Activated CD4-positive, alpha-beta T cell treated with anti-CD3 and anti-CD28 coated beads for 24 hours (primary cell): ENCODE data around the gene DIP2B.
"Not testable (repeated sequence)": the region's sequence is repeated elsewhere in the genome, so short reads cannot be mapped to it uniquely, and the experiment has no call there.

Source experiments
- DNase-seq, 2 donors: peaks; one replicate each; pipeline ENCODE4 v3.0.0-alpha.2; 2020; ENCODE audit warnings: low read depth in 2 of 2

Gene DIP2B

DNA sequence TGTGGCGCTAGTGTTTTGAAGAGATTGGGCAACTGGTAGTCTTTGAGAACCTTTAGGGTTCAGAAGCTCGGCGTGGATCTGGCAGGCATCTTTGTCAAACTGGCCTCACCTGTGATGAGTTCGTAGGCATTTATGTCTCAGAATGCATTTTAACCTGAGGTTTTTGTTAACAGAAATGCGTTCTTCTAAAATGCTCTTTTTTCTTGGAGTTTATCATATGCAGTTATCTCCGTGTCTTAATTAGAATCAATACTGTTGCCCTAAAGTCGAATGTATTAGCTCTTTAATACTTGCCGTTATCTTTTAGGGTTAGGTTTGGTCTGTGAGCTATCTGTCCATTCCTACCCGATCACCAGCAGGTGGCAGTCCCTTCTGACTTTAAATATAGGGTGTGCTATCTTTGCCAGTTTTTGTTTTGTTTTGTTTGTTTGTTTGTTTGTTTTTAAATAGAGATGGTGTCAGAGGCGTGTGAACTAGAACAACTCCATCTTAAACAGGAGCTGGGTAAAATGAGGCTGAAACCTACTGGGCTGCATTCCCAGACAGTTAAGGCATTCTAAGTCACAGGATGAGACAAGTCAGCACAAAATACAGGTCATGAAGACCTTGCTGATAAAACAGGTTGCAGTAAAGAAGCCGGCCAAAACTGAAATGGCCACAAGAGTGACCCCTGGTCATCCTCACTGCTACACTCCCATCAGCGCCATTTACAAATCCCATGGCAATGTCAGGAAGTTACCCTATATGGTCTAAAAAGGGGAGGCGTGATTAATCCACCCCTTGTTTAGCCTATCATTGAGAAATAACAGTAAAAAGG lies 260.5 kb downstream of the DIP2B start:
- peak in 1 of 2 donors; percentile 13 for DNase-seq

DNA sequence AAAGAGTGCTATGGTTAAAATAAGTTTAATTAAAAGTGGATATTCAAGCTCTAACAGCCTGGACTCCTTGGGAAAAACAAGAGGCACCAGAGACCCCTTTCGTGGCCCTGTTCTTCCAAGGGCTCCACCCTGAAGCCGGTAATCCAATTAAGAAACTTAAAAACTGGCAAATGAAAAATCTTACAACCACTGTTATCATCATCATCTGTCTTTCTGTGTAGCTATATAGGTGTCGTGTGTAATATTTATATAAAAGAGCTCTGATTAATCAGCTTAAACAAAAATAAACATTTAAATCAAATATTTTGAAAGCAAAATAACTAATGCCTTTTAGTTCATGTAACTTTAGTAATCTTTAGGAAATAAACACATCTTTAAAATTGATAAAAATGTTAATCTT lies 263.6 kb downstream of the DIP2B start:
- no peak for DNase-seq

DNA sequence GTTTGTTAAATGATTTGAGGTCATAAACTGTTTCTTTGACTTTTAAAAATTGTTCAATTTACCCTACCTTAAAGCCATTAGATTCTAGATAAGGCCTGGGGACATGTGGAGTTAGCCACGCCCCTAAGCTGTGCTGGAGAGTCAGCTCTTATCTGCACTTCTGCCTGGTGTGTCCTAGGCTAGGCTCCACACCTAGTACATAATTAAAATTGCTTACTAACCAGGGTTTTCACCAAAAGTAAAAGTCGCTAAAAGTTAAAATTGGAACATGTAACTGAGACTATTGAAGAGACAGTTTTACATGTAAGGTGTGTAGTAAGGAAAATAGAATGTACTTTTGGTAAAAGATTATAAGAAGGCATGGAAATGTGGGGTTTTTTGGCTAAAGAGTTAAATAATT lies 264.0 kb downstream of the DIP2B start:
- DNase-seq = not testable (repeated sequence)

DNA sequence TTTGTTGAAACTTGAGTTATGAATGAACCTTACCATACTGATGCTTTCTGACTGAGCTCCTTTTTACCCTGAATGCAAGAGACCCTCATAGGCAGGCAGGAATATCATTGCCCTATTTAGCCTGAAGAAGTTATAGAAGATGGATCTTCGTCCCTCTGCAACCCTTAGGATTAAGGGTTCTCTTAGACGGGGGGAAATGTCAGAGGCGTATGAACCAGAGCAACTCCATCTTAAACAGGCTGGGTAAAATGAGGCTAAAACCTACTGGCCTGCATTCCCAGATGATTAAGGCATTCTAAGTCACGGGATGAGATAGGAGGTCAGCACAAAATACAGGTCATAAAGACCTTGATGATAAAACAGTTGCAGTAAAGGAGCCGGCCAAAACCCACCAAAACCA lies 266.6 kb downstream of the DIP2B start:
- no peak for DNase-seq

DNA sequence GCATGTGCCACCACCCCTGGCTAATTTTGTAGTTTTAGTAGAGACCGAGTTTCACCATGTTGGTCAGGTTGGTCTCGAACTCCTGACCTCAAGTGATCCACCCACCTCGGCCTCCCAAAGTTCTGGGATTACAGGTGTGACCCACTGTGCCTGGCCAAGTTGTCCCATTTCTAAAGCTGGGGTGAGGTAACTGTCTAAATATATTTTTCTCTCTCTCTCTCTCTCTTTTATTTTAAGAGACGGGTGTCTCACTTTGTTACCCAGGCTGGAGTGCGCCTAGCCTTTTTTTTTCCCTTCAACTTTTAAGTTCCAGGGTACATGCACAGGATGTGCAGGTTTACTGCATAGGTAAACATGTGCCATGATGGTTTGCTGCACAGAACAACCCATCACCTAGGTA lies 267.7 kb downstream of the DIP2B start:
- no peak for DNase-seq

DNA sequence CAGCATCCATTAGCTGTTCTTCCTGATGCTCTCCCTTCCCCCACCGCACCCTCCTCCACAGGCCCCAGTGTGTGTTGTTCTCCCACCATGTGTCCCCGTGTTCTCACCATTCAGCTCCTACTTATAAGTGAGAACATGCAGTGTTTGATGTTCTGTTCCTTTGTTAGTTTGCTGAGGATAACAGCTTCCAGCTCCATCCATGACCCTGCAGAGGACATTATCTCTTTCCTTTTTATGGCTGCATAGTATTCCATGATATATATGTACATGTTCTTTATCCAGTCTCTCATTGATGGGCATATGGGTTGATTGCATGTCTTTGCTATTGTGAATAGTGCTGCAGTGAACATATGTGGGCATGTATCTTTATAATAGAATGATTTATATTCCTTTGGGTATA lies 268.1 kb downstream of the DIP2B start:
- DNase-seq = no peak

DNA sequence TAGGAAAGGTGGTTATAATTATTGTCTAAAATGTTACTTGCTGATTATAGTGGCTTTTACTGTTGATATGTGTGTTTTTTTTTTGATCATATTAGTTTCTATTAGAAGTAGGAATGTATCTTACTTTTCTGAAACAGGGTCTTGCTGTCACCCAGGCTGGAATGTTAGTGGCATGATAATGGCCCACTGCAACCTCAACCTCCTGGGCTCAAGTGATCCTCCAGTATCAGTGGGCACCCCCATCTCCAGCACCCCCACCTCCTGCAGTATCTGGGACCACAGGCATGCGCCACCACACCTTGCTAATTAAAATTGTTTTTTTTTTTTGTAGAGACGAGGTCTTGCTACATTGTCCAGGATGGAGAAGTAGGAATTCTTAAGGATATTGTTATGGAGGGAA lies 270.5 kb downstream of the DIP2B start:
- no peak for DNase-seq

DNA sequence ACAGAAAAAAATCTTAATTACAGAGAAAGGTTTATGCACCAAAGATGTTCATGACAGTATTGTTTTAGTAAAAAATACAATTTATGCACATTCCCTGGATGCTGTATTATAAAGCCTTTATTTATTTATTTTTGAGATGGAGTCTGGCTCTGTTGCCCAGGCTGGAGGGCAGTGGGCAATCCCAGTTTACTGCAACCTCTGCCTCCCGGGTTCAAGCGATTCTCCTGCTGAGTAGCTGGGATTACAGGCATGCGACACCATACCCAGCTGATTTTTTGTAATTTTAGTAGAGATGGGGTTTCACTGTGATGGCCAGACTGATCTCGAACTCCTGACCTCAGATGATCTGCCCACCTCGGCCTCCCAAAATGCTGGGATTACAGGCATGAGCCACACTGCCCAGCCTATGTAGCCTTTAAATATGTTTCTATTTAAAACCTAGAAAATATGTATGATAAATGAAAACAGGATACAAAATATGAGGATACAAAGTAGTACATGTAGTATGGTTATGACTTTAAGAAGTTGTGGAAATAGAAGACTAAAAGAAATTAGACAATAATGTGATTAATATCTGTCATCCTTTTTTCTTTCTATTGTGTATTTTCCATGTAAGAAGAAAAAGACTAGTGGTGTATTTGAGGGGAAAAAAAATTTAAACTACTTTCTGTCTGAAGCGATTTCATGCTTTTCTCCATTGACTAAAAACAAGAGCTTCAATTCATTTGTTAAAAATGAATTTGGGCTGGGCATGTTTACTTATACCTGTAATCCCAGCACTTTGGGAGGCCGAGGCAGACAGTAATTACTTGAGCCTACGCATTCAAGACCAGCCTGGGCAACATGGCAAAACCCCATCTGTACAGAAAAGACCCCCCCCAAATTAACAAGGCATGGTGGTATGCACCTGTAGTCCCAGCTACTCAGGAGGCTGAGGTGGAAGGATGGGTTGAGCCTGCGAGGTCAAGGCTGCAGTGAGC lies 272.3 kb downstream of the DIP2B start:
- no peak for DNase-seq

DNA sequence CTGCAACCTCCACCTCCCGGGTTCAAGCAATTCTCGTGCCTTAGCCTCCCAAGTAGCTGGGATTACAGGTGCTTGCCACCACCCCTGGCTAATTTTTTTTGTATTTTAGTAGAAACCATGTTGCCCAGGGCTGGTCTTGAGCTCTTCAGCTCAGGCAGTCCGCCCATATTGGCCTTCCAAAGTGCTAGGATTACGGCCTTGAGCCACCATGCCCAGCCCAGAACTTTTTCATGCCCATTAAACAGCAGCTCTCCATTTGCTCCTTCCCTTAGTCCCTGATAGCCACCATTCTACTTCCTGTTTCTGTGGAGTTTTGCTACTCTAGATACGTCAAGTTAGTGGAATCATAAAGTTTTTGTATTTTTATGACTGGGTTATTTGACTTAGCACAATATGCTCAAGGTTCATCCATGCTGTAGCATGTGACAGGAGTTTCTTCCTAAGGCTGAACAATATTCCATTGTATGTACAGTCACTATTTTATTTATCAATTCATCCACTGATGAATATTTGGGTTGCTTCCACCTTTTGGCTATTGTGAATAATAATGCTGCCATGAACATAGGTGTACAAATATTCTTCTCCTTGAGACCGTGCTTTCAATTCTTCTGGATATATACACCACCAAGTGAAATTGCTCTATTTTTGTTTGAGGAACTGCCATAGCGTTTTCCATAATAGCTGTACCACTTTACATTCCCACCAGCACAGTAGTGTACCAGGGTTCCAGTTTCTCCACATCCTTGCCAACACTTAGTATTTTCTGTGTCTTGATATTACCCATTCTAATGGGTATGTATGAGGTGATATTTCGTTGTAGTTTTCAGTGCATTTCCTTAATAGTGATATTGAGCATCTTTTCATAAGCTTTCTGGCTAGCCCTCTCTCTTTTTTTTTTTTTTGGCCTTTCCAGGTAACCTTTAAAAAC lies 274.1 kb downstream of the DIP2B start:
- DNase-seq = no peak

DNA sequence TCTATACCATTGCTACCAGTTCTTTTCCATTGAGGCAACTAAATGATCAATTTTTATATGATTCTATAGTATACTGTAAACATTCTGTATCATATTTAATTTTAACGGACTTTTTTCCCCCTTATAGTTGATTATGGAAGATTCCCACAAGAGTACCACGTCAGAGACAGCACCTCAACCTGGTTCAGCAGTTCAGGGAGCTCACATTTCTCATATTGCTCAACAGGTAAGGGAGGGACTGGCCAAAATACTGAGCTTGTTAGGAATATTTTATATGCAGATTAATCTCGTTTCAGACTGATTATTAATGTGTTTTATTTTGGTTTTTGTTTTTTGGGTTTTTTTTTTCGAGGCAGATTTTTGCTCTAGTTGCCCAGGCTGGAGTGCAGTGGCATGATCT lies 275.2 kb downstream of the DIP2B start:
- no peak for DNase-seq

DNA sequence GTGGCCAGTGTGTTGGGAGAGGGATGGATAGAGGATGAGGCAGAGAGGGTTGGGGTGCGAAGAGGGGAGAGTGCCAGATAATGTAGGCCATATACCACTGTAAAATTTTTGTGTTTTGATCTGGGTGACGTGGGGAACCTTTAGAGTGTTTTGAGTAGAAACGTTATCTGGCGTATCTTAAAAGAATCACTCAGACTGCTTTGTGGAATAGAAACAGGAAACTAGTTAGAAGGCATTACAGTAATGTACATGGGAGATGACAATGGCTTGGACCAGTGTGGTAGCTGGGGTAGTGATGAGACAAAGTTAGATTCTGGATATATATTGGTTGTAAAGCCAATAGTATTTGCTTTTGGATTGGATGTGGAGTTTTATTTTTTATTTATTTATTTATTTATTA lies 279.7 kb downstream of the DIP2B start:
- no peak for DNase-seq

DNA sequence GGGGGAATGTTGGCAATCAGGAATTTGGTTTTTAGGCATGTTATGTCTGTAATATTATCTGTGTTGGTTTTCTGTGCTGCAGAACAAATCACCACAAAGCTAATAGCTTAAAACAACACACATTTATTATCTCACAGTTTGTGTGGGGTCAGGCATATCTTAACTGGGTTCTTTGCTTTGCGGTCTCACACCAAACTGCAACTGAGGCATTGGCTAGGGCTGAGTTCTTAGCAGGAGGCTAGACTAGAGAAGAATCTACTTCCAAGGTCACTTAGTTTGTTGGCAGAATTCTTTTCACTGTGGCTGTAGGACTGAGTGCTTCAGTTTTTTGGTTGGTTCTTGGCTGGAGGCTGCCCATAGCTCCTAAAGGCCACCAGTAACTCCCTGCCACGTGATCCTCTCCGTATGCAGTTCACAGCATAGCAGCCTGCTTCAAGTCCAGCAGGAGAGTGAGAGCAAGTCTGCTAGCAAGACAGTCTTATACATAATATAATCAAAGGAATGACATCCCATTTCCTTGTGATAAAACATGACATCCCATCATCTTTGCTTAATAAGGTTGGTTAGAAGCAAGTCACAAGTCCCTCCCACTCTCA lies 280.7 kb downstream of the DIP2B start:
- DNase-seq = no peak

DNA sequence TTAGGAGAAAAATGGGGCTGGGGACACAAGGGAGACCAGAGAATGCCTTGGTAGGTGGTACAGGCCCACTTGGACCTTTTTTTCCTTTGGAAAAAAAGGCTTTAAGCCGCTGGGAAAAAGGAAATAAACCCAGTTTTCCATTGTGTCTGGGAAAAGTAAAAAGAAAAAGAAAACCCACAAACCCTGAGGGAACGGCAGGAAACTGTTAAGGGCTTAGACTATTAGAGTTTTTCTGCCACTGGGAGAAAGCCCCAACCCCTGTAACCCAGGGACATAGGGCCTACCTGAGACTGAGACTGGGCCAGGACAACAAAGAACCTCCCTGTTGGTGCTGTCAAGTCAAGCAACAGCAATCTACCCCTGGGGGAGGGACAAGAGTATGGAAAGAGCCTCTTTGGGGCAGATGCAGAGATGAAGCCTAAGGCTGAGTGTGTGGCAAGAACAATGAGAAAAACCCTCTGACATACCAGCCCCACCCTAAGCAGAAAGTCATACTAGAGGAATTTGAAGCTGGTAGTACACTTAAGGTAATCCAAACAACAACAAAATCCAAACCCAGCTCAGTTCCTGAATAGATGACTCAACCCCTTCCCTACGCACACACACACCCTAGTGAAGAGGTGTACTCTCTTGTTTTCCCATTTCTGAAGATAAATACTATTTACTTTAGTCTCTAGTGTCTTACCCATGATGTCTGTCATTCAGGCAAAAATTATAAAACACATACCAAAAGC lies 281.9 kb downstream of the DIP2B start:
- no peak for DNase-seq

DNA sequence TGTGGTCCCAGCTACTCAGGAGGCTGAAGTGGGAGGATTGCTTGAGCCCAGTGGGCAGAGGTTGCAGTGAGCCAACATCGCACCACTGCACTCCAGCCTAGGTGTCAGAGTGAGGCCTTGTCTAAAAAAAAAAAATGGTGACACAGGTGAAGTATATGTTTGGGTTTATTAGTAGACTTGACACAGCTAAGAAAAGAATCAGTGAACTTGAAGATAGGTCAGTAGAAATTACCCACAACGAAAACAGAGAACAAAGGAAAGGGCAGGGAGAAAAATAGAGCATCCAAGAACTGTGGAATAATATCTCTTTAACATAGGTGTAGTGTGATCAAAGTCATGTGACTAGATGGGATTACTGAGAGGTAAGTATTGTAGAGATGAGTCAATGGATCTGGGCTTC lies 282.8 kb downstream of the DIP2B start:
- DNase-seq = no peak

DNA sequence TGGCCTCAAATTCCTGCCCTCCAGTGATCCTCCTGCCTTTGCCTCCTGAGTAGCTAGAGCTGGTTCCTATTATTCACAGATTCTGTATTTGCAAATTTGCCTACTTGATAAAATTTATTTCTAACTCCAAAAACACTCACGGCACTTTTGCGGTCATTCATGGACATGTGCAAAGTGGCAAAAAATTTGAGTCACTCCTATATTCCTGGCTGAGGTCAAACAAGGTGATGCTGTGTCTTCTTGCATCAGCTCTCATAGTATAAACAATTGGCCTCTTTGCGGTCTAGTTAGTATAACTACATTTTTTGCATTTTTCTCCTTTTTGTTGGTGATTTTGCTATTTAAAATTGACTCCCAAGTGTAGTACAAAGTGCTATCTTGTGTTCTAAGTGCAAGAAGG lies 283.8 kb downstream of the DIP2B start:
- DNase-seq = no peak

DNA sequence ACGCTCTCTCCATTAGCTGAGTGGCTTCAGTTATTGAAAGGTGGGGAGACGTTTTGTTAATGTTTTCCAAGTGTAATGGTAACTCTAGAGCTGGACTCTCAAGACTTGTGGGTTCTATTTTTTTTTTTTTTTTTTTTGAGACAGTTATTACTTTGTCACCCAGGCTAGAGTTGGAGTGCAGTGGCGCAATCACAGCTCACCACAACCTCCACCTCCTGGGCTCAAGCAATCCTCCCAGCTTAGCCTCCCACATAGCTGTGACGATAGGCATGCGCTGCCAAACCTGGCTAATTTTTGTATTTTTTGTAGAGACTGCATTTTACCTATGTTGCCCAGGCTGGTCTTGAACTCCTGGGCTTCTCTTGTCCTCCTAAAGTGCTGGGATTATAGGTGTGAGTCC lies 285.3 kb downstream of the DIP2B start:
- DNase-seq = no peak
